HepG2 (cell line): ENCODE measurements around the gene ATN1. TPM values are rescaled to one million over a fixed set of nuclear protein-coding genes. Genes with fewer than 3 reads are reported as not detected.

Experiments
- FOXC1 ChIP-seq: sonication (generic); formaldehyde crosslinking; IDR thresholded peaks from 2 replicates; pipeline ENCODE4 v1.8.0; 2022; ENCODE audit warnings: mild to moderate bottlenecking, missing genetic modification reagents, borderline replicate concordance
- HNRNPL ChIP-seq: fragments of 200-400 bp; formaldehyde crosslinking; IDR thresholded peaks from 2 replicates; pipeline ENCODE4 v1.6.1; 2017; ENCODE audit warnings: mild to moderate bottlenecking, low read depth, low read length
- HOXA5 ChIP-seq: sonication (generic); formaldehyde crosslinking; IDR thresholded peaks from 2 replicates; pipeline ENCODE4 v1.4.0; 2020; ENCODE audit warnings: missing genetic modification reagents
- HOXD1 ChIP-seq: sonication (generic); formaldehyde crosslinking; IDR thresholded peaks from 2 replicates; pipeline ENCODE4 v1.5.0; 2020; ENCODE audit warnings: missing genetic modification reagents
- KLF15 ChIP-seq: sonication (generic); formaldehyde crosslinking; IDR thresholded peaks from 2 replicates; pipeline ENCODE4 v1.8.1; 2023; ENCODE audit warnings: borderline replicate concordance, mild to moderate bottlenecking, inconsistent platforms, missing genetic modification reagents, mixed read lengths
- MED8 ChIP-seq: sonication (generic); formaldehyde crosslinking; IDR thresholded peaks from 2 replicates; pipeline ENCODE4 v1.8.1; 2023; ENCODE audit warnings: mild to moderate bottlenecking, missing genetic modification reagents; ENCODE audit not compliant: insufficient replicate concordance
- SNAI1 ChIP-seq: sonication (generic); formaldehyde crosslinking; IDR thresholded peaks from 2 replicates; pipeline ENCODE4 v1.5.0; 2020; ENCODE audit warnings: mild to moderate bottlenecking, missing genetic modification reagents, borderline replicate concordance
- SOX5 ChIP-seq: IDR thresholded peaks from 2 replicates; pipeline ENCODE4 v1.6.1; 2016; ENCODE audit warnings: borderline replicate concordance
- ZFP37 ChIP-seq: sonication (generic); formaldehyde crosslinking; IDR thresholded peaks from 2 replicates; pipeline ENCODE4 v1.4.0; 2020; ENCODE audit warnings: missing genetic modification reagents, borderline replicate concordance
- ZMYM4 ChIP-seq: sonication (generic); formaldehyde crosslinking; IDR thresholded peaks from 2 replicates; pipeline ENCODE4 v1.8.1; 2023; ENCODE audit warnings: mild to moderate bottlenecking, missing genetic modification reagents
- ZNF496 ChIP-seq: sonication (generic); formaldehyde crosslinking; IDR thresholded peaks from 2 replicates; pipeline ENCODE4 v1.8.1; 2023; ENCODE audit warnings: mild to moderate bottlenecking, moderate library complexity, missing genetic modification reagents; ENCODE audit not compliant: insufficient replicate concordance
- polyA plus RNA-seq, 8 experiments: library from polyadenylated mRNA; depleted of rRNA in 3 of 8; stranded (reverse) in 7 of 8; unstranded in 1 of 8; fragments of >200 nt; fragmentation: Illumina TruSeq in 4 of 8; extraction: Trizol in 4 of 8; gene quantifications; 2 replicates each; pipeline versions ENCODE4 v1.2.1 to v1.2.3, GENCODE V29; 2011 to 2016; ENCODE audit warnings: low read depth in 4 of 8, missing spikeins in 1 of 8, mixed read lengths in 1 of 8; ENCODE audit not compliant: insufficient read depth in 1 of 8
- total RNA-seq, 5 experiments: library from RNA; depleted of rRNA; stranded (reverse); fragments of >200 nt; fragmentation: Illumina TruSeq; extraction: Trizol; gene quantifications; 2 replicates each; pipeline ENCODE4 v1.2.3, GENCODE V29; 2016; ENCODE audit warnings: low read depth in 1 of 5
- TF ChIP-seq, protein P1 (sequence below): sonication (generic); formaldehyde crosslinking; IDR thresholded peaks from 2 replicates; pipeline ENCODE4 v1.4.0; 2020; ENCODE audit warnings: mild to moderate bottlenecking, missing genetic modification reagents
- TF ChIP-seq, protein P2 (sequence below): IDR thresholded peaks from 2 replicates; pipeline ENCODE4 v1.6.1; 2016; ENCODE audit warnings: low read depth, control low read depth
- TF ChIP-seq, protein P3 (sequence below): sonication (generic); formaldehyde crosslinking; IDR thresholded peaks from 2 replicates; pipeline ENCODE4 v1.8.0; 2022; ENCODE audit warnings: mild to moderate bottlenecking, missing genetic modification reagents; ENCODE audit not compliant: insufficient replicate concordance
- TF ChIP-seq, protein P4 (sequence below): sonication (generic); formaldehyde crosslinking; IDR thresholded peaks from 2 replicates; pipeline ENCODE4 v1.4.0; 2020; ENCODE audit warnings: mild to moderate bottlenecking, missing genetic modification reagents

ATN1 gene
- total and polyA plus RNA-seq, 2 of the 13 experiments (the other 11 are each of a cell fraction or from before 2014, with no cell fraction given): 2.1 to 8.6 TPM

DNA sequence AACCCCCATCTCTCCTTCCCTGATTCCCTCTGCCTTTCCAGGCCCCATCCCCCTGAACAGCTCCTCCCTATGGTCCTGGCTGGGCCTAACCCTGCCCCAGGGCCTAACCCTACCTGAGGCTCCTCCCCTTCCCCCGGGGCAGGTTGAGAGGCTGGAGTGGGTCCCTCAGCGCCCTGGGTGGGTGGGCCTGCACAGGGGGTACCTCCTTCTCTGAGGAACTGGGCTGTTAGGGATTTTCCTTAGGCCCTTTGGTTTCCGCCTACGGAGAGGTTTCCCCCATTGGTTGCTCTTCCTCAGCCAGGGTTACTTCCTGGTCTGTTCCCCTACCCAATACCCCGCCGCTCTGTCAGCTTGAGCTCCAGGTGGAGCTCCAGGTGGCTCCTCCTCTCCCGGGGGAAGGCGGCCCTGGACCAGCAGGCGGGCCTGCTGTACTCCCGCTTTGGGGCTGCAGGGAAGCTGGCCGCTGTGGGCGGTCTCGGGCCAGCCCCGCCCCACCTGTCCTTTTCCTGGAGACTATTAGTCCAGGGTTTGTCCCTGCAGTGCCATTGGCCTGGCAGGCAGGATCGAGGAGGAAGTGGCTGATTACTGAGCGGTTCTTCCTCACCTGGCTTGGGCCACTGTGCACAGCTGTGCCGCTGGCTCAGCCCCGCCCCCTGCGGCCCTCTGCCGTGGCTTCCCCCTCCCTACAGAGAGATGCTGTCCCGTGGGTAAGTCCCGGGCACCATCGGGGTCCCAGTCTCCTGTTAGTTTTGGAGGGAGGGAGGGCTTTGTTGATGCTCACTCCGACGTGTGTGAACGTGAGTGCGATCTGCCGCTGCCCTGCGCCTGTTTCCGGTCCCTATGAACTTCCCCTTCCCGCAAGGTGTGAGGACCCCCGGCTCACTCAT is 18.5 kb downstream of the ATN1 start (continued):
- TF ChIP-seq, protein P1, sequence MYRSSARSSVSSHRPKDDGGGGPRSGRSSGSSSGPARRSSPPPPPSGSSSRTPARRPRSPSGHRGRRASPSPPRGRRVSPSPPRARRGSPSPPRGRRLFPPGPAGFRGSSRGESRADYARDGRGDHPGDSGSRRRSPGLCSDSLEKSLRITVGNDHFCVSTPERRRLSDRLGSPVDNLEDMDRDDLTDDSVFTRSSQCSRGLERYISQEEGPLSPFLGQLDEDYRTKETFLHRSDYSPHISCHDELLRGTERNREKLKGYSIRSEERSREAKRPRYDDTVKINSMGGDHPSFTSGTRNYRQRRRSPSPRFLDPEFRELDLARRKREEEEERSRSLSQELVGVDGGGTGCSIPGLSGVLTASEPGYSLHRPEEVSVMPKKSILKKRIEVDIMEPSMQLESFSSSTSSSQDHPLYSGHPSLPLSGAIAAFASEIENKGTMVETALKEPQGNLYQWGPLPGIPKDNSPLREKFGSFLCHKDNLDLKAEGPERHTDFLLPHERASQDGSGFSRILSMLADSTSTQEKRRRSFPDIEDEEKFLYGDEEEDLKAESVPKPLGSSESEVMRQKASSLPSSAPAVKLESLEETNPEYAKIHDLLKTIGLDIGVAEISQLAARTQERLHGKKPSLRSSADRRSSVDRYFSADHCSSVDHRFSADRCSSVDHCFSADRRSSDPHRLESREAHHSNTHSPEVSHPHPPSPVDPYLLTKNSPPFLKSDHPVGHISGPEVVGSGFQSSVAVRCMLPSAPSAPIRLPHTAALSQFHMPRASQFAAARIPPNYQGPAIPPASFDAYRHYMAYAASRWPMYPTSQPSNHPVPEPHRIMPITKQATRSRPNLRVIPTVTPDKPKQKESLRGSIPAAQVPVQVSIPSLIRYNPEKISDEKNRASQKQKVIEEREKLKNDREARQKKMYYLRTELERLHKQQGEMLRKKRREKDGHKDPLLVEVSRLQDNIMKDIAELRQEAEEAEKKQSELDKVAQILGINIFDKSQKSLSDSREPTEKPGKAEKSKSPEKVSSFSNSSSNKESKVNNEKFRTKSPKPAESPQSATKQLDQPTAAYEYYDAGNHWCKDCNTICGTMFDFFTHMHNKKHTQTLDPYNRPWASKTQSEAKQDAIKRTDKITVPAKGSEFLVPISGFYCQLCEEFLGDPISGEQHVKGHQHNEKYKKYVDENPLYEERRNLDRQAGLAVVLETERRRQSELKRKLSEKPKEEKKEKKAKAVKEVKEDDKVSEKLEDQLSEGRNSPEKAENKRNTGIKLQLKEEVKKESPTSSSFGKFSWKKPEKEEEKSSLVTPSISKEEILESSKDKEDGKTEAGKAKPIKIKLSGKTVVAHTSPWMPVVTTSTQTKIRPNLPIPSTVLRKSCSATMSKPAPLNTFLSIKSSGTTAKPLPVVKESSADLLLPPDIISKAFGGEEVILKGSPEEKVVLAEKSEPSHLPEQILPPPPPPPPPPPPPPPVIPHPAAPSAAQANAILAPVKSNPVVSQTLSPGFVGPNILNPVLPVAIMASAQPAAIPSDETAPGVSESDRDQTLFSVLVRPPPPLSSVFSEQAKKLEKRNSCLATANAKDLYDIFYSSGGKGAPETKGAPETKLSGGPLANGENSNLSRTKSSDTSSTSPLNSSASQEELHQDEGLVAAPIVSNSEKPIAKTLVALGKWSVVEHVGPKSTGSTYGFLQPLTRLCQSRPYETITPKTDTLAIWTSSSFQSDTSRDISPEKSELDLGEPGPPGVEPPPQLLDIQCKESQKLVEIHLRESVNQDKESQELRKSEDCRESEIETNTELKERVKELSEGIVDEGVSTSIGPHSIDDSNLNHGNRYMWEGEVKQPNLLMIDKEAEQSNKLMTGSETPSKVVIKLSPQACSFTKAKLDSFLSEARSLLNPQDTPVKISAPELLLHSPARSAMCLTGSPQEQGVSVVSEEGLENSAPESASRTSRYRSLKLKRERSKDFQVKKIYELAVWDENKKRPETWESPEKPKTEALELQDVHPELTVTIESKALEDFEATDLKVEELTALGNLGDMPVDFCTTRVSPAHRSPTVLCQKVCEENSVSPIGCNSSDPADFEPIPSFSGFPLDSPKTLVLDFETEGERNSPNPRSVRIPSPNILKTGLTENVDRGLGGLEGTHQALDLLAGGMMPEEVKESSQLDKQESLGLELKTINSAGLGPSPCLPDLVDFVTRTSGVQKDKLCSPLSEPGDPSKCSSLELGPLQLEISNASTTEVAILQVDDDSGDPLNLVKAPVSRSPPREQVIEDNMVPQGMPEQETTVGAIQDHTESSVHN (CRISPR knock-in tag): no peak
- no peak for TF ChIP-seq HOXD1 (CRISPR knock-in tag)
- TF ChIP-seq ZFP37 (CRISPR knock-in tag): peak; percentile 67; the same call in 1 of the 2 replicates
- TF ChIP-seq MED8 (CRISPR knock-in tag): no peak
- TF ChIP-seq, protein P2, sequence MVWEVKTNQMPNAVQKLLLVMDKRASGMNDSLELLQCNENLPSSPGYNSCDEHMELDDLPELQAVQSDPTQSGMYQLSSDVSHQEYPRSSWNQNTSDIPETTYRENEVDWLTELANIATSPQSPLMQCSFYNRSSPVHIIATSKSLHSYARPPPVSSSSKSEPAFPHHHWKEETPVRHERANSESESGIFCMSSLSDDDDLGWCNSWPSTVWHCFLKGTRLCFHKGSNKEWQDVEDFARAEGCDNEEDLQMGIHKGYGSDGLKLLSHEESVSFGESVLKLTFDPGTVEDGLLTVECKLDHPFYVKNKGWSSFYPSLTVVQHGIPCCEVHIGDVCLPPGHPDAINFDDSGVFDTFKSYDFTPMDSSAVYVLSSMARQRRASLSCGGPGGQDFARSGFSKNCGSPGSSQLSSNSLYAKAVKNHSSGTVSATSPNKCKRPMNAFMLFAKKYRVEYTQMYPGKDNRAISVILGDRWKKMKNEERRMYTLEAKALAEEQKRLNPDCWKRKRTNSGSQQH (CRISPR knock-in tag): peak; percentile 61
- no peak for TF ChIP-seq KLF15 (CRISPR knock-in tag)
- TF ChIP-seq ZMYM4 (CRISPR knock-in tag): no peak
- TF ChIP-seq SNAI1 (CRISPR knock-in tag): no peak
- TF ChIP-seq, protein P3, sequence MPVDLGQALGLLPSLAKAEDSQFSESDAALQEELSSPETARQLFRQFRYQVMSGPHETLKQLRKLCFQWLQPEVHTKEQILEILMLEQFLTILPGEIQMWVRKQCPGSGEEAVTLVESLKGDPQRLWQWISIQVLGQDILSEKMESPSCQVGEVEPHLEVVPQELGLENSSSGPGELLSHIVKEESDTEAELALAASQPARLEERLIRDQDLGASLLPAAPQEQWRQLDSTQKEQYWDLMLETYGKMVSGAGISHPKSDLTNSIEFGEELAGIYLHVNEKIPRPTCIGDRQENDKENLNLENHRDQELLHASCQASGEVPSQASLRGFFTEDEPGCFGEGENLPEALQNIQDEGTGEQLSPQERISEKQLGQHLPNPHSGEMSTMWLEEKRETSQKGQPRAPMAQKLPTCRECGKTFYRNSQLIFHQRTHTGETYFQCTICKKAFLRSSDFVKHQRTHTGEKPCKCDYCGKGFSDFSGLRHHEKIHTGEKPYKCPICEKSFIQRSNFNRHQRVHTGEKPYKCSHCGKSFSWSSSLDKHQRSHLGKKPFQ (CRISPR knock-in tag): peak; percentile 93
- TF ChIP-seq, protein P4, sequence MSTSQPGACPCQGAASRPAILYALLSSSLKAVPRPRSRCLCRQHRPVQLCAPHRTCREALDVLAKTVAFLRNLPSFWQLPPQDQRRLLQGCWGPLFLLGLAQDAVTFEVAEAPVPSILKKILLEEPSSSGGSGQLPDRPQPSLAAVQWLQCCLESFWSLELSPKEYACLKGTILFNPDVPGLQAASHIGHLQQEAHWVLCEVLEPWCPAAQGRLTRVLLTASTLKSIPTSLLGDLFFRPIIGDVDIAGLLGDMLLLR (CRISPR knock-in tag): peak; percentile 13; the same call in 1 of the 2 replicates
- no peak for TF ChIP-seq ZNF496
- TF ChIP-seq HOXA5 (CRISPR knock-in tag): peak; percentile 60; the same call in 1 of the 2 replicates
- TF ChIP-seq HNRNPL: no peak
- TF ChIP-seq FOXC1 (CRISPR knock-in tag): peak; percentile 84
- no peak for TF ChIP-seq SOX5
